Measurements from ENCODE around the gene H6PD.
"Not testable (repeated sequence)": the region's sequence is repeated elsewhere in the genome, so short reads cannot be mapped to it uniquely, and the experiment has no call there.

The H6PD gene

GRCh38 chr1:9296850-9297249, 62.3 kb downstream of the H6PD start:
- no peak for DNase-seq (ENCODE audit: low read depth, low spot score)

- no peak for DNase-seq (ENCODE audit: low read depth, low spot score)
Measured at GRCh38 chr1:9297831-9298230, 63.3 kb downstream of the H6PD start.

DNA sequence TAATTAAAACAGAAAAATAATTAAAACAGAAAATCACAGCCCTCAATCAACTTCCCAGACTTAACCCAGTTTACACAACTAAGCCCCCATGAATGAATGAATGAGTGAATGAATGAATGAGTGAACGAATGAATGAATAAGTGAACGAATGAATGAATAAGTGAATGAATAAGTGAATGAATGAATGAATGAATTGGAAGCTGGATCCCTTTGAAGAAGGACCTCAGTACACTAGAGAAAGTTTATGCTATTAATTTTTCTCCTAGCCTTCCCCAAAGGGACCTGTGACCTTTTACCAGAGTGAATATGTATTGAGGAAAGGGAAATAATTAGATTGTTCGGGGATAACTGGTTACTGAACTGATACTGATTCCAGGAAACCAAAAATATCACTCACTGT, 63.7 kb downstream of the H6PD start:
- DNase-seq (ENCODE audit: low read depth, low spot score): no peak

GRCh38 chr1:9299571-9300541, 65.3 kb downstream of the H6PD start:
- not testable (repeated sequence) for DNase-seq (ENCODE audit: low read depth, low spot score)

DNA sequence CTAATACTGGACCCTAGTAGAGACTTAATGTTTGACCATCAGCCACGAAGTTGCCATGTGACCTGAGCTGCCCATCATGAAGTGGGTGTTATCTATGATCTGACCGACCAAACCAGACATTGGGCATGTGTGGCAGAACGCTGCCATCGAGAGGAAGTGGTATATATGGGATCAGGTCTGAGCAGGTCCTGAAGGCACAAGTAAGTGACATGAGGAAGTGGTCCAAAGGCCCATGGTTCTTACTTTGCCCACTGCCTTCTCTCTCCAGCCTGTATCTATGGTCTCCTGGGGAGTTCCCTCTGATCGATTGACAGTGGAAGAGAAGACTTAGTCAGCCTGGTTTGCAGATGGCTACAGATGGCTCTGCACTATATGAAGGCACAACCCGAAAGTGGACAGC, 66.0 kb downstream of the H6PD start:
- DNase-seq (ENCODE audit: low read depth, low spot score): no peak

- DNase-seq (ENCODE audit: low read depth, low spot score): no peak
Measured at GRCh38 chr1:9302745-9303524, 68.4 kb downstream of the H6PD start.

DNA sequence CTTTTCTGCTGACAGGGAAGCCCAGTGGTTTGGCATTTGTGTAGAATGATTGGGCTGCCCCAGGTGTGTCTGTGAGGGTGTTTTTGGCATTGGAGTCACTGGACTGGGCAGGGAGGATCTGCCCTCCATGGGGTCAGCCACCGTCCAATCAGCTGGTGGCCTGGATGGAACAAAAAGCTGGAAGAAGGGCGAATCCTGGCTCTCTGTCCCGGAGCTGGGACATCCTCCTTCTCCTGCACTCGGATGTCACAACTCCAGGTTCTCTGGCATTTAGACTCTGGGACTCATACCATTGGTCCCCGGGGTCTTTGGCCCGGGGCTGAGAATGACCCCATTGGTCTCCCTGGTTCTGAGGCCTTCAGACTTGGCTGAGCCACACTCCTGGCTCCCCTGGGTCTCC, 69.3 kb downstream of the H6PD start:
- no peak for DNase-seq (ENCODE audit: low read depth, low spot score)

DNA sequence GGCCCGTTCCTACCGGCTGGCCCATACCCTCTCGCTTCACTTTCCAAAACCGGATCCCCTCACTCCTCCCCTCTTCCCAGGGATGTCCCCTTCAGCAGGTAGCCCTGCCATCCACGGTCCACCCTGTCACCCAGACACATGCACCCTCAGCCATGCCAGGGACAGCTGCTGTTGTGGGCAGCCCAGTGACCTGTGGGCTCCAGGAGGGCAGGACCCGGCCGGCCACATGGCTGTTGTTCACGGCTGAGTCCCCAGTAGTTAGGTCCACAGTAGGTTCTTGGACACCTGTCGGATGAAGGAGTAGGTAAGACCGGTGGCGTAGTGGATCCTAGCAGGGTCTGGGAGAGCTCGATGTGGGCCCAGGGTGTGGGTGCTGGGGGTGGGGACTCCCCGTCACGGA, 70.6 kb downstream of the H6PD start:
- no peak for DNase-seq (ENCODE audit: low read depth, low spot score)

- DNase-seq (ENCODE audit: low read depth, low spot score): no peak
Measured at GRCh38 chr1:9306006-9306405, 71.4 kb downstream of the H6PD start.

DNA sequence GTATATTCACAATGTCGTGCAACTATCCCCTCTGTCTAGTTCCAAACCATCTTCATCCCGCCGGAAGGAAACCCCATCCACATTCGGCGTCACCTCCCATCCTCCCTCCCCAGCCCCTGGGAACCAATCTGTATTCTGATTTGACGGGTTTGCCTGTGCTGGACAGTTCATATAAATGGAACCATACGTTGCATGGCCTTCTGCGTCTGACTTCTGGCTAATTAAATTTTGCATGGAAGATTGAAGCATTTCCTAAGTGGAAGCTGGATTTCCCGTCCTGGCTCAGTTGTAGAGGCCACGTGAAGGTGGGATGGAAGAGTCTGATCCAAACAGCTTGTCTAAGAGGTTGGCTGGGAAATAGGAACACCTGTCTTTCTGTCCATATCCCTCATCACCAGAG, 72.7 kb downstream of the H6PD start:
- DNase-seq (ENCODE audit: low read depth, low spot score): no peak

DNA sequence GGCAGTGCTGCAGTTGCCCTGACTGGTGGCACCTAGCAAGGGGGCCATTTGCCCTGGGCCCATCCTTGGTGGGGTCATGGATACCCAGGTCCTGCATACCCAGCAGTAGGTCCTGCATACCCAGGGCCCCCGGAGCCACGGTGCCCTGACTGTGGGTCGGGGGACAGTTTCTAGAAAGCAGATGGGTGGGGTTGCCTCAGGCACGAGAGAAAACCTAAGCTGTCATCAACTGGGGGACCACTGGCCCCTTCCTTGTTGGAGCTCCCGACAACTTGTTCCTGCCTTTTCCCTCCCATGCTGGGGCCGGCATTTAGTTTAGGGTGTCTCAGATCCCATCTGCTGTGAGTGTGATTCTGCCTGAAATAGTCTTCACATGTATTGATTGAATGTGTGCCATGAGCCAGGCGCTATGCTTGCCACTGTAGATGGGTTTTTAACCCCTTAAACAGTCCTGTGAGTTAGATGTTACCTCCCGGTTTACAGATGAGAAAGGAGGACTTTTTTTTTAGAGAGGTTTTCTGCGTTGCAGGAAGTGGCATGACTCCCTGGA, 73.7 kb downstream of the H6PD start:
- no peak for DNase-seq (ENCODE audit: low read depth, low spot score)

DNA sequence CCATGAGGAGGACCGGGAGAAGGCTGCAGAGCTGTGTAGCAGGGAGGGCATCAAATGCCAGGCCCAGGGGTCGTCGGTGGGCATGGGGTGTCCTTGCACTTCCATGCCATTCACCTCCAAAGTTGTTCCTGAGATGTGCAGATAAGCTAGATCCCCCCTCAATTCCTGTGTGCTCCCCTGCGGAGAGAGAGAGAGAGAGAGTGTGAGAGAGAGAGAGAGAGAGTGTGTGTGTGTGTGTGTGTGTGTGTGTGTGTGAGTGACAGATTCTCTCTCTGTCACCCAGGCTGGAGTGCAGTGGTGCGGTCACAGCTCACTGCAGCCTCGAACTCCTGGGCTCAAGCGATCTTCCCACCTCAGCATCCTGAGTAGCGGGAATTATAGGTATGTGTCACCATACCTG, 74.5 kb downstream of the H6PD start:
- DNase-seq (ENCODE audit: low read depth, low spot score): no peak

DNA sequence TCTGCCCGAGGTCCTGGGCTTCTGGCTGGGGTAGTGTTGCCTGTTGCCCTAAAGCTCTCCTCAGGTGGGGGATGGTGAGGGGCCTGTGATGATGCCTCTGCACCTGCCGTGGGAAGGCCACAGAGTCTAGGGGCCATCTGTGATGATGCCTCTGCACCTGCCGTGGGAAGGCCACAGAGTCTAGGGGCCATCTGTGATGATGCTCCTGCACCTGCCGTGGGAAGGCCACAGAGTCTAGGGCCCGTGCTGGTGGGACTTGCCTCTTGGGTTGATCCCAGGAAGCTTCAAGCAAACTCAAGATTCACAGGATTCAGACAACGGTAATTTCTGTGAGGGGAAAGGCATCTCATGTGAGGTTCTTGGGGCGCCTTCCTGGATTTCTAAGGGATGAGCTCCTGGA, 75.4 kb downstream of the H6PD start:
- no peak for DNase-seq (ENCODE audit: low read depth, low spot score)

GRCh38 chr1:9311029-9311428, 76.5 kb downstream of the H6PD start:
- DNase-seq (ENCODE audit: low read depth, low spot score): no peak

GRCh38 chr1:9311479-9311878, 76.9 kb downstream of the H6PD start:
- DNase-seq (ENCODE audit: low read depth, low spot score): no peak

- no peak for DNase-seq (ENCODE audit: low read depth, low spot score)
Measured at GRCh38 chr1:9312168-9312720, 77.7 kb downstream of the H6PD start.

- no peak for DNase-seq (ENCODE audit: low read depth, low spot score)
Measured at GRCh38 chr1:9313576-9313975, 79.0 kb downstream of the H6PD start.

GRCh38 chr1:9314111-9314510, 79.5 kb downstream of the H6PD start:
- DNase-seq (ENCODE audit: low read depth, low spot score): no peak

DNA sequence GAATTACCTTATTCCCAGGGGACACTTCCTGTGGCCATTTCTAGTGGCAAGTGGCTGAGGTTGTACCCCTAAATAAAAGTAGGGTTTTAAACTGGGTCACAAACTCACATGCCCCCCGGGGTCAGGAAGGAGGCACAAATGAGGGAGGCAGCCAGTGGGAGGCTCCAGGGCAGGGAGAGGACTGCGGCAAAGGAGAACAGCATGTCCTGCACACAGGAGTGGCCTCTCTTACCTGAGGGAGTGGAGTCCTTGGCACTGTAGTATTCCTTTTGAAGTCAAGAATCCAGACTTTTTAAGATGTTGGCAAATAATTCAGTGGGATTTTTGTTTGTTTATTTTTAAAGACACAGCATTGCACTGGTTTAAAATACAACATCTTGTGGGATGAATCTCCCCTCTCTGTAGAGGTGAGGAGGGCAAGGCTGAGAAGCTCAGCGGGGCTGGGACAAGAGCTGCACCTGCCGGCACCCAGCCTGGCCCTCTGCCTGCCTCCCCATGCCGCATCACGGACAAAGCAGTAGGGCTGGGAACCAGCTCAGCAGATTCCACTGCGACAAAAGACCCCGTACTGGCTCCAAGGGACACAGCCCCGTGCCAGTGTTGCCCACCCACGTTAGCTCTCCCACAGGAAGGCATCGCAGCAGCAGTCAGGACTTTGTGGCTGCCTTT, 80.3 kb downstream of the H6PD start:
- DNase-seq (ENCODE audit: low read depth, low spot score): no peak

DNA sequence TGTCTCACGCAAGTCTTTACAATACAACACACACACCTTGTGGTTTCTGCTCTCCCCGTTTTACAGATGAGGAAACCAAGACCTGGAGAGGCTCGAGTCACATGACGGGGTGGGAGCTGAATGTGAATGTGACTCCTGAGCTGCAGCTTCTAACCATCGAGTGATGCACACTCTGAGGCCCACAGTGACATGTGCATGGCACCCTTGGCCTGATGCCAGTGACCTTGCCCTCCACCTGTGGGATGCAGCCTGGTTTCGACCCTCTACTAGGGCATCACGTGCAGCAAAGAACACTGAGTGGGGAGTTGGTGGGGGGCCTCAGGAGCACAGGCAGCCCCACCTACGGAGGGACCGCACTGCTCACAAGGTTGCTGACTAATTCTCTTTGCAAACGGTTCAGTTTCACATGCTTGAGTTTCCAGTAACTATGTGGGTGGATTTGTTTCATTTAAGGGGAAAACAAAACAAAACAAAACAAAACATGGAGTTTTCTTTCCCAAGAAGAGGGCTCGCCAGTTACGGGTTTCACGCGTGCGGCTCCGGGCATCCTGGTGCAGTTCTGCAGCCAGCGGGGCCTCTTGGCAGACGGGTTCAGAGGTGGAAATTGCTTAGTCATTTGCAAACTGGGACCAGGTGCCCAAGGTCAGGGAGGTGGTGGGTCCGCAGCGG, 81.0 kb downstream of the H6PD start:
- DNase-seq (ENCODE audit: low read depth, low spot score): peak; percentile 87

GRCh38 chr1:9316080-9316444, 81.5 kb downstream of the H6PD start:
- no peak for DNase-seq (ENCODE audit: low read depth, low spot score)
